Endothelial cell of umbilical vein (primary cell): ENCODE results near the gene HYAL1.

ENCODE experiments used
- JUN ChIP-seq: IDR thresholded peaks from 2 replicates; pipeline ENCODE4 v1.6.1; 2011; ENCODE audit warnings: borderline replicate concordance, low read depth; ENCODE audit not compliant: insufficient read length, insufficient read depth
- MYC ChIP-seq: IDR thresholded peaks from one replicate; pipeline ENCODE4 v1.6.1; 2011; ENCODE audit warnings: mild to moderate bottlenecking, low read depth, low read length
- POLR2AphosphoS5 ChIP-seq: IDR thresholded peaks from 2 replicates; pipeline ENCODE4 v1.6.1; 2012; ENCODE audit warnings: low read depth, mild to moderate bottlenecking, control low read depth, low read length, moderate library complexity; ENCODE audit not compliant: insufficient read depth
- TF ChIP-seq, protein P1 (sequence below), 2 donors: IDR thresholded peaks; 1 replicate in 1 of 2; 2 replicates in 1 of 2; pipeline ENCODE4 v1.5.1; 2011; ENCODE audit warnings: low read length in 2 of 2, mild to moderate bottlenecking in 2 of 2, moderate library complexity in 2 of 2, control low read depth in 1 of 2, inconsistent platforms in 1 of 2, low read depth in 1 of 2; ENCODE audit not compliant: insufficient read depth in 1 of 2; ENCODE audit errors: extremely low read depth in 1 of 2

DNA sequence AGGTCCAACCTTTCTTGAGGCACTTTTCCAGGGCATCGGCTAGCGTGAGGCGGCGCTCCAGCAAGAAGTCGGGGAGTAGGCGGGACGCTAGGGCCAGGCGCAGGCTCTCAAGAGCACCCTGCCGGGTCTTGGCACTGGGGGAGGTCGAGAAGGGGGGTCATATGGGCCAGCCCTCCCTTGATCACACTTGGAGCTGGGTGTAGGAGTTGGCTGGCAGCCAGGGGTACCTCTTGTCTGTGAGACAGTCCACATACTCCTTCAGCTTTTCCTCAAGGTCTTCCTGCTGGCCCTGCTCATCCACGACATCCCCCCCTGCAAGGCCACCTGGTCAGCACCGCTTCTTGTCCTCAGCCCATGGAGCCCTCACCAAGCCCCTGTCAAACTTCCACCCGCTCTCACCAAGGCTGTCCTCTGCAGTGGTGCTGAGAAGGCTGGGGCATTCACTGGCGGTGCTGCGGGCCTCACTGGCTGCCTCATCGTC, 13.2 kb downstream of the HYAL1 start:
- TF ChIP-seq JUN = no peak
- no peak for TF ChIP-seq POLR2AphosphoS5
- TF ChIP-seq, protein P1, sequence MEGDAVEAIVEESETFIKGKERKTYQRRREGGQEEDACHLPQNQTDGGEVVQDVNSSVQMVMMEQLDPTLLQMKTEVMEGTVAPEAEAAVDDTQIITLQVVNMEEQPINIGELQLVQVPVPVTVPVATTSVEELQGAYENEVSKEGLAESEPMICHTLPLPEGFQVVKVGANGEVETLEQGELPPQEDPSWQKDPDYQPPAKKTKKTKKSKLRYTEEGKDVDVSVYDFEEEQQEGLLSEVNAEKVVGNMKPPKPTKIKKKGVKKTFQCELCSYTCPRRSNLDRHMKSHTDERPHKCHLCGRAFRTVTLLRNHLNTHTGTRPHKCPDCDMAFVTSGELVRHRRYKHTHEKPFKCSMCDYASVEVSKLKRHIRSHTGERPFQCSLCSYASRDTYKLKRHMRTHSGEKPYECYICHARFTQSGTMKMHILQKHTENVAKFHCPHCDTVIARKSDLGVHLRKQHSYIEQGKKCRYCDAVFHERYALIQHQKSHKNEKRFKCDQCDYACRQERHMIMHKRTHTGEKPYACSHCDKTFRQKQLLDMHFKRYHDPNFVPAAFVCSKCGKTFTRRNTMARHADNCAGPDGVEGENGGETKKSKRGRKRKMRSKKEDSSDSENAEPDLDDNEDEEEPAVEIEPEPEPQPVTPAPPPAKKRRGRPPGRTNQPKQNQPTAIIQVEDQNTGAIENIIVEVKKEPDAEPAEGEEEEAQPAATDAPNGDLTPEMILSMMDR (IDR thresholded peaks at IDR 0.05; ENCODE audit: extremely low read depth in 1 of 2, insufficient read depth in 1 of 2, low read depth in 1 of 2, low read length in 2 of 2) = no peak
- no peak for TF ChIP-seq MYC
